ENCODE results near the gene IRF2.
A peak's percentile ranks its signal among the peaks of the same experiment; 100 is the strongest.

The IRF2 gene

DNA sequence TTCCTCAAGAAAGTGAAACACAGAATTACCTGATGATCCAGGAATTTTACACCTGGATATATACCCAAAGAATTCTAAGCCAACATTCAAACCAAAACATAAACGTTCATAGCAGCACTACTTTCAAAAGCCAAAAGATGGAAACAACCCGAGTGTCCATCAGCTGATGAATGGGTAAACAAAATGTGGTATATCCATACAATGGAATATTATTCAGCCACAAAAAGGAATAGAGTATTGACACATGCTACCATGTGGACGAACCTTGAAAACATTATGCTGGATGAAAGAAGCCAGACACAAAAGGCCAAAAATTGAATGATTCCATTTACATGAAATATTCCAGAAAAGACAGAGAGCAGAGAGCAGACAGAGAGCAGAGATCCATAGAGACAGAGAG is 52.0 kb downstream of the IRF2 start:
- DNase-seq (ENCODE audit: low spot score), result no peak
- in situ Hi-C loops (cut with MboI; ENCODE audit: low sequenced_read_pairs, unreplicated experiment), result loop anchor here (25.0 kb wide), 1 partner anchor 115 kb away; no protein-coding TSS in a partner anchor

DNA sequence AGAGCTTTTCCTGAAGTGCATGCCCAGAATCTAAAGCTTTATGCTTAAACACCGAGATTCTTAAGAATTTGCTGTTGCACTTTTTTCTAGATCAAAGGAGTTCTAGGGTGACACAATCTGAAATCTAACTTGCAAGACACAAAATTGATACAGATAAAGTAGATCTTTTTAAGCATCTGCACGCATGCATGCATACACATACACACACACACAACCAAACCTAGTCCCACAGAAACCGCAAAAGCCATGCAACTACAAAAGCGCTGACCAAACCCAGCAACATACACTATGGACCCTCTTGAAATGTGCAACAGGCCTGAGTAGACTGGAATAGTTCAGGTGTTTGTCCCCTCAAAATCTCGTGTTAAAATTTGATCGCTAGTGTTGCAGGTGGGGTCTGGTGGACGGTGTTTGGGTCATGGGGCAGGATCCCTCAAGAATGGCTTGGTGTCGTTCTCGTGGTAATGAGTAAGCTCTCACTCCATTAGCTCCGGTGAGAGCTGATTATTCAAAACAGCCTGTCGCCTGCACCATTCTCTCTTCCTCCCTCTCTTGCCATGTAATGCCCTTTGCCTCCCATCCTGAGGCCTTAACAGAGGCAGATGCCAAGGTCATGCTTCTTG is 52.7 kb downstream of the IRF2 start:
- in situ Hi-C loops (cut with MboI; ENCODE audit: low sequenced_read_pairs, unreplicated experiment), result loop anchor here (25.0 kb wide), 1 partner anchor 116 kb away; no protein-coding TSS in a partner anchor
- TF ChIP-seq, protein P1, sequence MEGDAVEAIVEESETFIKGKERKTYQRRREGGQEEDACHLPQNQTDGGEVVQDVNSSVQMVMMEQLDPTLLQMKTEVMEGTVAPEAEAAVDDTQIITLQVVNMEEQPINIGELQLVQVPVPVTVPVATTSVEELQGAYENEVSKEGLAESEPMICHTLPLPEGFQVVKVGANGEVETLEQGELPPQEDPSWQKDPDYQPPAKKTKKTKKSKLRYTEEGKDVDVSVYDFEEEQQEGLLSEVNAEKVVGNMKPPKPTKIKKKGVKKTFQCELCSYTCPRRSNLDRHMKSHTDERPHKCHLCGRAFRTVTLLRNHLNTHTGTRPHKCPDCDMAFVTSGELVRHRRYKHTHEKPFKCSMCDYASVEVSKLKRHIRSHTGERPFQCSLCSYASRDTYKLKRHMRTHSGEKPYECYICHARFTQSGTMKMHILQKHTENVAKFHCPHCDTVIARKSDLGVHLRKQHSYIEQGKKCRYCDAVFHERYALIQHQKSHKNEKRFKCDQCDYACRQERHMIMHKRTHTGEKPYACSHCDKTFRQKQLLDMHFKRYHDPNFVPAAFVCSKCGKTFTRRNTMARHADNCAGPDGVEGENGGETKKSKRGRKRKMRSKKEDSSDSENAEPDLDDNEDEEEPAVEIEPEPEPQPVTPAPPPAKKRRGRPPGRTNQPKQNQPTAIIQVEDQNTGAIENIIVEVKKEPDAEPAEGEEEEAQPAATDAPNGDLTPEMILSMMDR (IDR thresholded peaks at IDR 0.05; ENCODE audit: borderline replicate concordance, control extremely low read depth, extremely low read depth, insufficient read depth, missing control alignments), result no peak
- DNase-seq (ENCODE audit: low spot score), result no peak

More for the DNA sequence above, 52.0 kb downstream of the IRF2 start:
- TF ChIP-seq, protein P1 (IDR thresholded peaks at IDR 0.05; ENCODE audit: borderline replicate concordance, control extremely low read depth, extremely low read depth, insufficient read depth, missing control alignments), result no peak

DNA sequence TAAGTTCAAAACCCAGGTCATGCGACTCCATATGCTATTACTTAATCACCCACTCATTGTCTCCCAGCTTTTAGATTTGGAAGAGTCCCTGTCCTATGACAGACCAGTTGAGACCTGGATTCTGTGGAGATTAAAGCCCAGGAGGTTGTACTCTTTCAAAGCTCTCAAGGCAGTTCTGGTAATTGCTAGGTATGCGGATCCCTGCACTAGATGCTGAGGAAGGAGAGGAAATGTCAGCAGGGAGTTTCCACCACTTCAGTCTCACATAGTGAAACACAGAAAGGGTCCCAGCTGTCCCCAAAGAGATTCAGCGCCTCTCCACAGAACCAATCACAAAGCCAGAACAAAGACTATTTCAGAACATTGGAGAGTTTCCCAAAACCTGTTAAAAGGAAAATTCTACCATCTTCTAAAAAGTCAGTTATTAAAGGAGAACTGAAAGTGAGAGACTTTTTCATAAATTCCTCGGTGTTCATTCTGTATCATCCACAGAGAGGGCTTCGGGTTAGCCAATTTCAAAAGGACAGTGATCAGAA is 53.4 kb downstream of the IRF2 start:
- TF ChIP-seq, protein P1 (IDR thresholded peaks at IDR 0.05; ENCODE audit: borderline replicate concordance, control extremely low read depth, extremely low read depth, insufficient read depth, missing control alignments), result no peak
- DNase-seq (ENCODE audit: low spot score), result no peak
- in situ Hi-C loops (cut with MboI; ENCODE audit: low sequenced_read_pairs, unreplicated experiment), result loop anchor here (25.0 kb wide), 1 partner anchor 116 kb away; no protein-coding TSS in a partner anchor

DNA sequence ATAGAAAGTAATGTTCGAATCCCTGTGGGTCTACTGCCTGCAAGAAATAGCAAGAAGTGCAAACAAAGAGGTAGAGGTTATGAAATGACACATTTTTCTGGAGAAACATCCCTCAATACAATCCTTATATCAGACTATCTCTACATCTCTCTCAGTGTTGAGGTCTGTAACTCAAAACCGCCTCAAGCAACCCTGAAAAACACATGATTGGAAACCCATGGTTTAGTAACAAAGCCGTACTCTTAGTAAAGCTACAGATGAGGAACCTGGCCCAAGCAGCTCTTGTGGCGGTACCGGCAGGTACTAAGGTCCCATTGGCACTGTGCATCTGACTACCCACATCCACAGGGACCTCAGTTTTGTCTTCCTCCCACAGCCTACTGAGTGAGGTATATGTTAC is 53.9 kb downstream of the IRF2 start:
- no peak for DNase-seq (ENCODE audit: low spot score)
- TF ChIP-seq, protein P1 (IDR thresholded peaks at IDR 0.05; ENCODE audit: borderline replicate concordance, control extremely low read depth, extremely low read depth, insufficient read depth, missing control alignments), result no peak
- in situ Hi-C loops (cut with MboI; ENCODE audit: low sequenced_read_pairs, unreplicated experiment), result loop anchor here (25.0 kb wide), 1 partner anchor 117 kb away; no protein-coding TSS in a partner anchor

- TF ChIP-seq, protein P1 (IDR thresholded peaks at IDR 0.05; ENCODE audit: borderline replicate concordance, control extremely low read depth, extremely low read depth, insufficient read depth, missing control alignments), result no peak
- DNase-seq (ENCODE audit: low spot score), result no peak
These were observed 54.4 kb downstream of the IRF2 start for GRCh38 chr4:184419976-184420375.

GRCh38 chr4:184417802-184418511 is 56.4 kb downstream of the IRF2 start:
- TF ChIP-seq, protein P1 (IDR thresholded peaks at IDR 0.05; ENCODE audit: borderline replicate concordance, control extremely low read depth, extremely low read depth, insufficient read depth, missing control alignments), result no peak
- in situ Hi-C loops (cut with MboI; ENCODE audit: low sequenced_read_pairs, unreplicated experiment), result loop anchor here (25.0 kb wide), 1 partner anchor 119 kb away; no protein-coding TSS in a partner anchor
- DNase-seq (ENCODE audit: low spot score), result peak; percentile 59

More at GRCh38 chr4:184419976-184420375, 54.4 kb downstream of the IRF2 start:
- in situ Hi-C loops (cut with MboI; ENCODE audit: low sequenced_read_pairs, unreplicated experiment), result loop anchor here (25.0 kb wide), 1 partner anchor 117 kb away; no protein-coding TSS in a partner anchor

Measured in GM13976 (cell line).